ENCODE measurements around the gene TSPAN33.
"Not testable (repeated sequence)": the region's sequence is repeated elsewhere in the genome, so short reads cannot be mapped to it uniquely, and the experiment has no call there.

Gene TSPAN33

GRCh38 chr7:129209067-129209926, 64.8 kb downstream of the TSPAN33 start:
- DNase-seq = no peak

- peak; percentile 20 for DNase-seq
Measured at GRCh38 chr7:129210256-129210988, 65.9 kb downstream of the TSPAN33 start.

- no peak for DNase-seq
Measured at GRCh38 chr7:129210989-129211312, 66.4 kb downstream of the TSPAN33 start.

- DNase-seq = no peak
Measured at GRCh38 chr7:129212126-129212525, 67.6 kb downstream of the TSPAN33 start.

GRCh38 chr7:129212596-129212995, 68.1 kb downstream of the TSPAN33 start:
- DNase-seq = no peak

GRCh38 chr7:129213828-129214227, 69.3 kb downstream of the TSPAN33 start:
- DNase-seq = no peak

GRCh38 chr7:129215691-129216090, 71.2 kb downstream of the TSPAN33 start:
- not testable (repeated sequence) for DNase-seq

GRCh38 chr7:129216101-129216715, 71.7 kb downstream of the TSPAN33 start:
- DNase-seq = not testable (repeated sequence)

- DNase-seq = not testable (repeated sequence)
Measured at GRCh38 chr7:129216821-129217416, 72.4 kb downstream of the TSPAN33 start.

- DNase-seq = peak; percentile 82
Measured at GRCh38 chr7:129218514-129219062, 74.1 kb downstream of the TSPAN33 start.

- DNase-seq = not testable (repeated sequence)
Measured at GRCh38 chr7:129219166-129219565, 74.7 kb downstream of the TSPAN33 start.

All from NCI-H1436 (cell line).